Esophagus squamous epithelium (tissue), 5 donors: ENCODE measurements around the gene NMNAT3. TPM values are rescaled to one million over a fixed set of nuclear protein-coding genes. Genes with fewer than 3 reads are reported as not detected.

Experiments used
- DNase-seq: peaks from one replicate; lab custom pipeline; 2025; lab: John Stamatoyannopoulos, UW
- H3K27ac ChIP-seq, 4 donors: fragments of 200-600 bp; sonication (generic); one replicate each; pipeline ENCODE4 v1.5.1; 2016 to 2019; ENCODE audit warnings: mild to moderate bottlenecking in 1 of 4
- H3K27me3 ChIP-seq, 4 donors: fragments of 200-600 bp; sonication (generic); 1 replicate in 3 of 4; 2 replicates in 1 of 4; pipeline versions ENCODE4 v1.5.1 to v1.6.0; 2017 to 2021; ENCODE audit warnings: antibody characterized with exemption in 1 of 4
- H3K36me3 ChIP-seq, 3 donors: fragments of 200-600 bp; sonication (generic); one replicate each; pipeline ENCODE4 v1.5.1; 2016 to 2019
- H3K4me1 ChIP-seq, 3 donors: fragments of 200-600 bp; sonication (generic); one replicate each; pipeline ENCODE4 v1.5.1; 2017 to 2019
- H3K4me3 ChIP-seq, 4 donors: fragments of 200-600 bp; sonication (generic); 1 replicate in 3 of 4; 2 replicates in 1 of 4; pipeline ENCODE4 v1.5.1; 2016 to 2019; ENCODE audit warnings: mild to moderate bottlenecking in 2 of 4, moderate library complexity in 1 of 4
- H3K9me3 ChIP-seq, 3 donors: fragments of 200-600 bp; sonication (generic); one replicate each; pipeline ENCODE4 v1.5.1; 2016 to 2019
- CTCF ChIP-seq, 6 experiments: fragments of 450-650 bp in 4 of 6; fragments of 200-600 bp in 2 of 6; sonication (generic) in 2 of 6; IDR thresholded peaks; one replicate each; pipeline ENCODE4 v1.5.1; 2016 to 2019; ENCODE audit warnings: antibody characterized with exemption in 6 of 6, mild to moderate bottlenecking in 4 of 6, moderate library complexity in 4 of 6
- POLR2A ChIP-seq, 4 donors: fragments of 450-650 bp; IDR thresholded peaks; one replicate each; pipeline ENCODE4 v1.6.1; 2017; ENCODE audit warnings: antibody characterized with exemption in 4 of 4, mild to moderate bottlenecking in 4 of 4, moderate library complexity in 3 of 4
- WGBS, 2 donors: methylation state at CpG; one replicate each; pipeline ENCODE4 v1.1.5; 2018; 5-methylcytosine and 5-hydroxymethylcytosine counted together
- intact Hi-C: fragments of 100-400 bp; cut with DNase I; formaldehyde crosslinking; loops from one replicate; pipeline ENCODE4 v1.15.0; 2022
- total RNA-seq, 4 donors: library from RNA; depleted of rRNA; stranded (reverse); fragments of >200 nt; gene quantifications; one replicate each; pipeline ENCODE4 v1.1.0, GENCODE V29; 2016
- donor health status: DM: yes; HTN: yes; CAD: no.

NMNAT3 gene
- total RNA-seq, 4 donors from 2014 or later: 7.6 to 11.6 (median 9.4) TPM

GRCh38 chr3:139546772-139547171 lies 131.0 kb downstream of the NMNAT3 start:
- Histone ChIP-seq H3K27me3 (no peaks in the 10 kb centered on the region), H3K36me3 (no peaks in the 10 kb centered on the region), H3K4me3 (no peak overlapping the region), H3K9me3 (no peaks in the 10 kb centered on the region), H3K4me1 (no peaks in the 10 kb centered on the region), H3K27ac (no peak overlapping the region)
- DNase-seq: no peak
- intact Hi-C loops: no loop called here
- WGBS, 2 donors: 63 to 80% methylated on average over 3 of the region's 3 CpGs
- TF ChIP-seq CTCF (IDR thresholded peaks at IDR 0.05) (peak in 1 of 6 experiments; percentile 32), POLR2A (IDR thresholded peaks at IDR 0.05) (no peak)

DNA sequence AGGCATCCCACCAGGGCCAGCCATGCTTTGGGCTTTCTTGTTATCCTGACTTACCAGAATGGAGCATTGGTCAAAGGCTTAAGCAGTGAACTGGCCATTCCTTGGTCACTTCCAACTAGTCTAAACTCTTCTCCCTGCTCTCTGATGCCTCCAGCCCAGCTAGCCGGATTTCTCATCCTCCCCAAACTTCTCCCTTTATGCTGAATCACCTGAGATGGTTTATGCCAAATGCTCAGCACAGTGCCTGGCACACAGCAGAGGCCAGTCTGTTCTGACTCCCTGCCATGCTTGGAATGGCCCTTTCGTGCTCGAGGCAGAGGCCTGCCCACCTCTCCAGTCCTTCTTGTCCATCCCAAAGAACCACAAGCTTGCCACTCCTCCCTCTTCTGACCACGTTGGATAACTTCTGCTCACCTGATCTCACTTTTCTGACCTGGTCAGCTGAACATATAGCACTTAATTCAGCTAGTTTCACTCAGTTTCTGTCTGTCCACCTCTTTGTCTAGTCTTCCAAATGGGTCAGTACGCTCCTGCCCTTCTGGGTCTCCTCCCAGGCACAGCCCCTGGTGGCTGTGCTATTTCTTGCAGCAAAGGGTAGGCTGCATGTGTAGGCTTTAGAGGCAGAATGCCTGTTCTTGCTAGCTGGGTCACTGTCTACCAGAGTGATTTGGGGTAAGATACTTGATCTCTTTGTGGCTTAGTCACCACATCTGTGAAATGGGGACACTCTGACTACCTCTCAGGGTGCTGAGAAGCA lies 136.1 kb downstream of the NMNAT3 start:
- WGBS, 2 donors: 88 to 90% methylated on average over 5 of the region's 5 CpGs
- intact Hi-C loops: no loop called here
- H3K4me3 ChIP-seq: no peak overlapping the region
- H3K4me1 ChIP-seq: peaks cover 0 to 37% (median 9%) of the 10 kb centered on the region in 3 donors
- no peak overlapping the region for H3K27ac ChIP-seq
- no peak for DNase-seq
- H3K27me3 ChIP-seq: peaks cover 0 to 13% (median 0%) of the 10 kb centered on the region in 4 donors
- no peaks in the 10 kb centered on the region for H3K36me3 ChIP-seq
- no peaks in the 10 kb centered on the region for H3K9me3 ChIP-seq
- TF ChIP-seq CTCF (IDR thresholded peaks at IDR 0.05): no peak
- TF ChIP-seq POLR2A (IDR thresholded peaks at IDR 0.05): no peak

GRCh38 chr3:139540651-139541531 lies 136.9 kb downstream of the NMNAT3 start:
- peaks cover 0 to 13% (median 0%) of the 10 kb centered on the region in 4 donors for H3K27me3 ChIP-seq
- peak overlapping the region in 1 of 4 donors; percentile 63 for H3K4me3 ChIP-seq
- no peaks in the 10 kb centered on the region for H3K9me3 ChIP-seq
- H3K27ac ChIP-seq: no peak overlapping the region
- TF ChIP-seq CTCF (IDR thresholded peaks at IDR 0.05) (no peak), POLR2A (IDR thresholded peaks at IDR 0.05) (no peak)
- intact Hi-C loops: no loop called here
- H3K4me1 ChIP-seq: peaks cover 3 to 46% (median 9%) of the 10 kb centered on the region in 3 donors
- no peak for DNase-seq
- H3K36me3 ChIP-seq: no peaks in the 10 kb centered on the region
- whole genome bisulfite sequencing, 2 donors: 77 to 86% methylated on average over 5 of the region's 6 CpGs

- Histone ChIP-seq H3K9me3 (no peaks in the 10 kb centered on the region), H3K36me3 (no peaks in the 10 kb centered on the region), H3K27me3 (peaks cover 0 to 13% (median 0%) of the 10 kb centered on the region in 4 donors), H3K4me3 (peak overlapping the region; percentile 46 to 82 (median 63)), H3K4me1 (peaks cover 24 to 67% (median 30%) of the 10 kb centered on the region in 3 donors), H3K27ac (peak overlapping the region; percentile 69 to 82 (median 76))
- intact Hi-C loops: no loop called here
- WGBS, 2 donors: 78 to 87% methylated on average over 9 to 18 of the region's 21 CpGs
- no peak for TF ChIP-seq CTCF (IDR thresholded peaks at IDR 0.05)
- no peak for DNase-seq
Measured at GRCh38 chr3:139538733-139539132, 139.0 kb downstream of the NMNAT3 start.
